WTC11 (cell line): Measurements from ENCODE around the gene TMEM178A.

Source experiments
- ELF4 ChIP-seq: sonication (generic); formaldehyde crosslinking; IDR thresholded peaks from 2 replicates; pipeline ENCODE4 v1.8.1; 2022; ENCODE audit warnings: low read depth, mild to moderate bottlenecking, moderate library complexity, missing genetic modification reagents
- FOXJ3 ChIP-seq: sonication (generic); formaldehyde crosslinking; IDR thresholded peaks from 2 replicates; pipeline ENCODE4 v1.9.0; 2021; ENCODE audit warnings: missing genetic modification reagents, mild to moderate bottlenecking, borderline replicate concordance
- FOXK1 ChIP-seq: sonication (generic); formaldehyde crosslinking; IDR thresholded peaks from 2 replicates; pipeline ENCODE4 v1.8.0; 2022; ENCODE audit warnings: mild to moderate bottlenecking, moderate library complexity, missing genetic modification reagents
- JUN ChIP-seq: sonication (generic); formaldehyde crosslinking; IDR thresholded peaks from 2 replicates; pipeline ENCODE4 v1.8.0; 2023; ENCODE audit warnings: mild to moderate bottlenecking, missing genetic modification reagents
- NR1H2 ChIP-seq: sonication (generic); formaldehyde crosslinking; IDR thresholded peaks from 2 replicates; pipeline ENCODE4 v1.9.0; 2021; ENCODE audit warnings: mild to moderate bottlenecking, moderate library complexity, missing genetic modification reagents
- RELA ChIP-seq: sonication (generic); formaldehyde crosslinking; IDR thresholded peaks from 2 replicates; pipeline ENCODE4 v1.8.1; 2022; ENCODE audit warnings: missing genetic modification reagents, mild to moderate bottlenecking, borderline replicate concordance
- SP1 ChIP-seq: sonication (generic); formaldehyde crosslinking; conservative IDR thresholded peaks from 2 replicates; pipeline ENCODE4 v1.8.1; 2022; ENCODE audit warnings: missing genetic modification reagents
- ZNF232 ChIP-seq: sonication (generic); formaldehyde crosslinking; IDR thresholded peaks from 2 replicates; pipeline ENCODE4 v1.8.0; 2022; ENCODE audit warnings: mild to moderate bottlenecking, missing genetic modification reagents
- TF ChIP-seq, protein P1 (sequence below): sonication (generic); formaldehyde crosslinking; IDR thresholded peaks from 2 replicates; pipeline ENCODE4 v1.8.0; 2022; ENCODE audit warnings: mild to moderate bottlenecking, missing genetic modification reagents
- TF ChIP-seq, protein P2 (sequence below): fragments of 200-600 bp; IDR thresholded peaks from 2 replicates; pipeline ENCODE4 v1.8.0; 2022; ENCODE audit warnings: antibody characterized with exemption
- TF ChIP-seq, protein P3 (sequence below): sonication (generic); formaldehyde crosslinking; IDR thresholded peaks from 2 replicates; pipeline ENCODE4 v1.8.1; 2022; ENCODE audit warnings: low read depth, mild to moderate bottlenecking, moderate library complexity, missing genetic modification reagents, borderline replicate concordance
- TF ChIP-seq, protein P4 (sequence below): sonication (generic); formaldehyde crosslinking; IDR thresholded peaks from 2 replicates; pipeline ENCODE4 v1.8.0; 2022; ENCODE audit warnings: mild to moderate bottlenecking, missing genetic modification reagents
- TF ChIP-seq, protein P5 (sequence below): sonication (generic); formaldehyde crosslinking; IDR thresholded peaks from 2 replicates; pipeline ENCODE4 v1.8.0; 2023; ENCODE audit warnings: missing genetic modification reagents

DNA sequence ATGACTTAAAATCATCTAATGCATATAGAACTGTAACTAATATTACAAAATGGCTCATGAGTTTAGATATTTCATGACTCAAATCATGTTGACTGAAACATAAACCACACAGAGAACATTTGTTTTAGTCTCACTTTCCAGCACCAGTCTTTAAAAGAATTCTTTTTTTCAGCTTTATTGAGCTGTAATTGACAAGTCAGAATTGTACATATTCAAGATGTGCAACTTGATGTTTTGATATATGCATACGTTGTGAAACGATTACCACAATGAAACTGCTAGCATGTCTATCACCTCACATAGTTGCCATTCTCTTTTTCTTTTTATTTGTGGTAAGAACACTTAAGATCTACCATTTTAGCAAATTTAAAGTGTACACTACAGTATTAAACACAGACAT lies 25.0 kb upstream of the TMEM178A start:
- TF ChIP-seq, protein P1, sequence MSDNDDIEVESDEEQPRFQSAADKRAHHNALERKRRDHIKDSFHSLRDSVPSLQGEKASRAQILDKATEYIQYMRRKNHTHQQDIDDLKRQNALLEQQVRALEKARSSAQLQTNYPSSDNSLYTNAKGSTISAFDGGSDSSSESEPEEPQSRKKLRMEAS (CRISPR knock-in tag), result no peak
- TF ChIP-seq, protein P2, sequence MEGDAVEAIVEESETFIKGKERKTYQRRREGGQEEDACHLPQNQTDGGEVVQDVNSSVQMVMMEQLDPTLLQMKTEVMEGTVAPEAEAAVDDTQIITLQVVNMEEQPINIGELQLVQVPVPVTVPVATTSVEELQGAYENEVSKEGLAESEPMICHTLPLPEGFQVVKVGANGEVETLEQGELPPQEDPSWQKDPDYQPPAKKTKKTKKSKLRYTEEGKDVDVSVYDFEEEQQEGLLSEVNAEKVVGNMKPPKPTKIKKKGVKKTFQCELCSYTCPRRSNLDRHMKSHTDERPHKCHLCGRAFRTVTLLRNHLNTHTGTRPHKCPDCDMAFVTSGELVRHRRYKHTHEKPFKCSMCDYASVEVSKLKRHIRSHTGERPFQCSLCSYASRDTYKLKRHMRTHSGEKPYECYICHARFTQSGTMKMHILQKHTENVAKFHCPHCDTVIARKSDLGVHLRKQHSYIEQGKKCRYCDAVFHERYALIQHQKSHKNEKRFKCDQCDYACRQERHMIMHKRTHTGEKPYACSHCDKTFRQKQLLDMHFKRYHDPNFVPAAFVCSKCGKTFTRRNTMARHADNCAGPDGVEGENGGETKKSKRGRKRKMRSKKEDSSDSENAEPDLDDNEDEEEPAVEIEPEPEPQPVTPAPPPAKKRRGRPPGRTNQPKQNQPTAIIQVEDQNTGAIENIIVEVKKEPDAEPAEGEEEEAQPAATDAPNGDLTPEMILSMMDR, result no peak
- no peak for TF ChIP-seq FOXJ3
- TF ChIP-seq ELF4 (CRISPR knock-in tag), result no peak
- no peak for TF ChIP-seq FOXK1
- TF ChIP-seq, protein P3, sequence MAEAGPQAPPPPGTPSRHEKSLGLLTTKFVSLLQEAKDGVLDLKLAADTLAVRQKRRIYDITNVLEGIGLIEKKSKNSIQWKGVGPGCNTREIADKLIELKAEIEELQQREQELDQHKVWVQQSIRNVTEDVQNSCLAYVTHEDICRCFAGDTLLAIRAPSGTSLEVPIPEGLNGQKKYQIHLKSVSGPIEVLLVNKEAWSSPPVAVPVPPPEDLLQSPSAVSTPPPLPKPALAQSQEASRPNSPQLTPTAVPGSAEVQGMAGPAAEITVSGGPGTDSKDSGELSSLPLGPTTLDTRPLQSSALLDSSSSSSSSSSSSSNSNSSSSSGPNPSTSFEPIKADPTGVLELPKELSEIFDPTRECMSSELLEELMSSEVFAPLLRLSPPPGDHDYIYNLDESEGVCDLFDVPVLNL (CRISPR knock-in tag), result no peak
- TF ChIP-seq, protein P4, sequence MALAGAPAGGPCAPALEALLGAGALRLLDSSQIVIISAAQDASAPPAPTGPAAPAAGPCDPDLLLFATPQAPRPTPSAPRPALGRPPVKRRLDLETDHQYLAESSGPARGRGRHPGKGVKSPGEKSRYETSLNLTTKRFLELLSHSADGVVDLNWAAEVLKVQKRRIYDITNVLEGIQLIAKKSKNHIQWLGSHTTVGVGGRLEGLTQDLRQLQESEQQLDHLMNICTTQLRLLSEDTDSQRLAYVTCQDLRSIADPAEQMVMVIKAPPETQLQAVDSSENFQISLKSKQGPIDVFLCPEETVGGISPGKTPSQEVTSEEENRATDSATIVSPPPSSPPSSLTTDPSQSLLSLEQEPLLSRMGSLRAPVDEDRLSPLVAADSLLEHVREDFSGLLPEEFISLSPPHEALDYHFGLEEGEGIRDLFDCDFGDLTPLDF (CRISPR knock-in tag), result no peak
- TF ChIP-seq RELA (CRISPR knock-in tag), result no peak
- TF ChIP-seq SP1 (CRISPR knock-in tag), result no peak
- no peak for TF ChIP-seq JUN (CRISPR knock-in tag)
- no peak for TF ChIP-seq NR1H2
- TF ChIP-seq, protein P5, sequence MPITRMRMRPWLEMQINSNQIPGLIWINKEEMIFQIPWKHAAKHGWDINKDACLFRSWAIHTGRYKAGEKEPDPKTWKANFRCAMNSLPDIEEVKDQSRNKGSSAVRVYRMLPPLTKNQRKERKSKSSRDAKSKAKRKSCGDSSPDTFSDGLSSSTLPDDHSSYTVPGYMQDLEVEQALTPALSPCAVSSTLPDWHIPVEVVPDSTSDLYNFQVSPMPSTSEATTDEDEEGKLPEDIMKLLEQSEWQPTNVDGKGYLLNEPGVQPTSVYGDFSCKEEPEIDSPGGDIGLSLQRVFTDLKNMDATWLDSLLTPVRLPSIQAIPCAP (CRISPR knock-in tag), result no peak
- TF ChIP-seq ZNF232 (CRISPR knock-in tag), result no peak
